Measurements from ENCODE around the gene RGS8. TPM values are rescaled to one million over a fixed set of nuclear protein-coding genes. Genes with fewer than 3 reads are reported as not detected.

RGS8 gene
- total RNA-seq, 1 donor from 2014 or later: 3.5 TPM

DNA sequence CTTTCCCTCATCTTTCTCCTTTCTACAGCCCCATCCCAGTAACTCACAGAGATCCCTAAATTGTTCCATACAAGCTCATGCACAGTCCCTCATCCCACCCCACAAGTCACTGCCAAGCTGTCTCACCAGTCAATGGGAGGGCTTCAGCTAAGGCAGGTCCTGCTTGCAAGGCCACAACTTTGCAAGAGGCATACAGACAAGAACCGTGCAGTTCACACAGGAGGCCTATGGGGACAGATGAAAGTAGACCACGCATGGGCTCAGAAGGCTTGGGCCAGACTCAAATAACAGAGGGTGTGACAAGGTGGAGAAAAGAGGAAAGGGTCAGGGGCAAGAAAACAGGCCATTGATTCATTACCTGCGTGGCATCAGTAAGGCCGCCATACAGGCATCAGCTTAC lies 15.1 kb downstream of the RGS8 start:
- TF ChIP-seq, protein P1, sequence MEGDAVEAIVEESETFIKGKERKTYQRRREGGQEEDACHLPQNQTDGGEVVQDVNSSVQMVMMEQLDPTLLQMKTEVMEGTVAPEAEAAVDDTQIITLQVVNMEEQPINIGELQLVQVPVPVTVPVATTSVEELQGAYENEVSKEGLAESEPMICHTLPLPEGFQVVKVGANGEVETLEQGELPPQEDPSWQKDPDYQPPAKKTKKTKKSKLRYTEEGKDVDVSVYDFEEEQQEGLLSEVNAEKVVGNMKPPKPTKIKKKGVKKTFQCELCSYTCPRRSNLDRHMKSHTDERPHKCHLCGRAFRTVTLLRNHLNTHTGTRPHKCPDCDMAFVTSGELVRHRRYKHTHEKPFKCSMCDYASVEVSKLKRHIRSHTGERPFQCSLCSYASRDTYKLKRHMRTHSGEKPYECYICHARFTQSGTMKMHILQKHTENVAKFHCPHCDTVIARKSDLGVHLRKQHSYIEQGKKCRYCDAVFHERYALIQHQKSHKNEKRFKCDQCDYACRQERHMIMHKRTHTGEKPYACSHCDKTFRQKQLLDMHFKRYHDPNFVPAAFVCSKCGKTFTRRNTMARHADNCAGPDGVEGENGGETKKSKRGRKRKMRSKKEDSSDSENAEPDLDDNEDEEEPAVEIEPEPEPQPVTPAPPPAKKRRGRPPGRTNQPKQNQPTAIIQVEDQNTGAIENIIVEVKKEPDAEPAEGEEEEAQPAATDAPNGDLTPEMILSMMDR (IDR thresholded peaks at IDR 0.05; ENCODE audit: partially characterized antibody, unreplicated experiment): no peak
- H3K4me3 Mint-ChIP-seq (ENCODE audit: unreplicated experiment): peak overlapping the region; percentile 2
- peaks cover 8% of the 10 kb centered on the region for H3K9me3 Mint-ChIP-seq (ENCODE audit: unreplicated experiment)
- no peak overlapping the region for H3K27ac Mint-ChIP-seq (ENCODE audit: unreplicated experiment)
- H3K4me1 Mint-ChIP-seq (ENCODE audit: low read depth, unreplicated experiment): peaks cover 57% of the 10 kb centered on the region
- H3K27me3 Mint-ChIP-seq (ENCODE audit: unreplicated experiment): peaks cover 7% of the 10 kb centered on the region
- no peaks in the 10 kb centered on the region for H3K36me3 Mint-ChIP-seq (ENCODE audit: unreplicated experiment)
- no peak for DNase-seq

DNA sequence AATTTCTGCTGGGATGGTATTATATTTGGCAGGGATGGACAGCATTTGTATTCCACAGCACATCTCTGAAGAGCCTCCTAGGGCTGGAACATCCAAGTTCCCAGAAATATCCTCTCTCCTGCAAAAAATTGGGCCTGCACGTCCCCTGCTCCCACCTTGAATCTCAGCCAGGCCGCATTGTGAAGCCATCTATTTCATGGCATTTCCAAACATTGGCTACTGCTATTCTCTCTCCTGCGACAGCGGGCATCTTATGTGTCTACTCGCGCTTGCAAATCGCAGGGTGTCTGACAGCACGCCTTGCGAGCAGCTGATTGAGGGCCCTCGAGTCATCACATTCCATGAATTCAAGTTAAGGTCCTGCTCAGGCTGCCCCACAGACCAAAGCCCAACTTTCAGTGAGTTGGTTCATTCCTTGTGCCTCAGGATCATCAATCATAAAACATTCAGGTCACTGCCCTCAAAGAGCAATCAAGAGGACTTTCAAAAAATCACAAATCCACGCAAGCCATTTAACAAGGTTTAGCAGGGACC lies 15.8 kb downstream of the RGS8 start:
- H3K4me3 Mint-ChIP-seq (ENCODE audit: unreplicated experiment): no peak overlapping the region
- H3K9me3 Mint-ChIP-seq (ENCODE audit: unreplicated experiment): peaks cover 8% of the 10 kb centered on the region
- TF ChIP-seq, protein P1 (IDR thresholded peaks at IDR 0.05; ENCODE audit: partially characterized antibody, unreplicated experiment): no peak
- peaks cover 7% of the 10 kb centered on the region for H3K27me3 Mint-ChIP-seq (ENCODE audit: unreplicated experiment)
- no peak overlapping the region for H3K27ac Mint-ChIP-seq (ENCODE audit: unreplicated experiment)
- H3K4me1 Mint-ChIP-seq (ENCODE audit: low read depth, unreplicated experiment): peaks cover 52% of the 10 kb centered on the region
- H3K36me3 Mint-ChIP-seq (ENCODE audit: unreplicated experiment): no peaks in the 10 kb centered on the region
- DNase-seq: no peak

DNA sequence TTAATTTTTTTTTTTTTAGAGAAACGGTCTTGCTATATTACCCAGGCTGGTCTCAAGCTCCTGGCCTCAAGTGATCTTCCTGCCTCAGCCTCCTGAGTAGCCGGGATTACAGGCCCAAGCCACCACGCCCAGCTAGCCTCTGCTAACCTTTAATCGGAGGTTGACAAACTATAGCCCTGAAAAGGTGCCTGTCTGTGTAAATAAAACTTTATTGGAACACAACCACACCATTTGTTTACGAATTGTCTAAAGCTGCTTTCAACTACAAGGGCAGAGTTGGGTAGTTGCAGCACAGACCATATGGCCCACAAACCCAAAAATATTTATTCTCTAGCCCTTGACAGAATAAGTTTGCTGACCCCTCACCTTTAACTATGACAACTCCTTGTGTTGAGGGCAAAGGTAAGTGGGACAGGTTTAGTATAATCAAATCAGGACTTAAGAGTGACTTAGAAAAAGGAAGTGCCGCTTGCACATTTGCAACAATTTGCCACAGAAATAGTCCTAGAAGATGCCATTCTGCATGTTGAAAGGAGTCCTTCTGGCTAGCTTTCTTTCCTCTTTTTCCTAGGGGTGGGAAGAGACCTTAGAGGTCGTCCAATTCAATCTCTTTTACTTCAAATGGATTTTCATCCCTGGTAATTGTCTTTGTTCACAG lies 16.4 kb downstream of the RGS8 start:
- Mint-ChIP-seq H3K27ac (ENCODE audit: unreplicated experiment) (no peak overlapping the region), H3K4me1 (ENCODE audit: low read depth, unreplicated experiment) (peaks cover 52% of the 10 kb centered on the region), H3K4me3 (ENCODE audit: unreplicated experiment) (no peak overlapping the region), H3K36me3 (ENCODE audit: unreplicated experiment) (no peaks in the 10 kb centered on the region), H3K27me3 (ENCODE audit: unreplicated experiment) (peaks cover 7% of the 10 kb centered on the region), H3K9me3 (ENCODE audit: unreplicated experiment) (peaks cover 8% of the 10 kb centered on the region)
- TF ChIP-seq, protein P1 (IDR thresholded peaks at IDR 0.05; ENCODE audit: partially characterized antibody, unreplicated experiment): no peak
- DNase-seq: no peak

DNA sequence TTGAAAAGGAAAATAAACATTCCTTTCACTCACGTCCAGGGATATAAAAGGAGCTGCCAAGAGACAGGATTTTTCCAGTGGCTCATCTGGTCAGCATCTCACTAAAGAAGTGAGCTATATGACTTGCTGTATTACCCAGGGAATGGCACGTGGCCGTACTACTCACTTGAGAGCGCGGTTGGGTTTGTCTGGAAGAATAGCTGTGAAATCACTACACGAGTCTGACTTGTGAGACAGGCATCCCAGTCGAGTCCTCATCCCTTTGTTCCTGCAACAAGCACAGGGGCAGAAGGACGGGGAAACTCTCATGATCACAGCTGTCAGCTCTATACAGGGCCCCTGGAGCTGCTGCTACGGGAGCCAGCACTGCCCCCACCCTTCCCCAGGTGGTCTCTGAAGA lies 17.7 kb downstream of the RGS8 start:
- peak overlapping the region; percentile 64 for H3K27ac Mint-ChIP-seq (ENCODE audit: unreplicated experiment)
- no peak for DNase-seq

DNA sequence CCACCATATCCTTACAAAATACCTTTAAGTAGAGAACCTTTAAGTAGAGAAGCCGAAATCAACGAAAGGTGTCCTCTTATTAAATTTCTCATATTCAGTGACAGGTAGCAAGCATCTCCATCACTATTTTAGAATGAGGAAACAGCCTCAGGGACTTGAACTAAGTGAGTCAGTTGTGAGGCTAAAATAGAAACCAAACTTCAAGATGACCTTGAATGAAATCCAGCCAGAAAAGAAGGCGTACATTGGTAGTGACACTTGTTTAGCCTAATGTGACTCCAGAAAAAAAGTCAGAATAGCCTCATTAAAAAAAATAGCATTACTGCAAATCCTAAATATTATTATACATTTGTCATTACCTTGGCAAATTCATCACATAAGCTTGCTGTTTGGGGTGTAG lies 20.1 kb downstream of the RGS8 start:
- Mint-ChIP-seq H3K4me3 (ENCODE audit: unreplicated experiment) (no peak overlapping the region), H3K36me3 (ENCODE audit: unreplicated experiment) (no peaks in the 10 kb centered on the region), H3K4me1 (ENCODE audit: low read depth, unreplicated experiment) (peaks cover 35% of the 10 kb centered on the region), H3K27me3 (ENCODE audit: unreplicated experiment) (no peaks in the 10 kb centered on the region), H3K27ac (ENCODE audit: unreplicated experiment) (no peak overlapping the region), H3K9me3 (ENCODE audit: unreplicated experiment) (no peaks in the 10 kb centered on the region)
- no peak for DNase-seq
- TF ChIP-seq, protein P1 (IDR thresholded peaks at IDR 0.05; ENCODE audit: partially characterized antibody, unreplicated experiment): no peak

More for the DNA sequence above, 17.7 kb downstream of the RGS8 start:
- peaks cover 4% of the 10 kb centered on the region for H3K9me3 Mint-ChIP-seq (ENCODE audit: unreplicated experiment)
- TF ChIP-seq, protein P1 (IDR thresholded peaks at IDR 0.05; ENCODE audit: partially characterized antibody, unreplicated experiment): no peak
- H3K36me3 Mint-ChIP-seq (ENCODE audit: unreplicated experiment): no peaks in the 10 kb centered on the region
- peaks cover 3% of the 10 kb centered on the region for H3K27me3 Mint-ChIP-seq (ENCODE audit: unreplicated experiment)
- H3K4me1 Mint-ChIP-seq (ENCODE audit: low read depth, unreplicated experiment): peaks cover 52% of the 10 kb centered on the region
- no peak overlapping the region for H3K4me3 Mint-ChIP-seq (ENCODE audit: unreplicated experiment)

Measured in glutamatergic neuron (in vitro differentiated cells).